SU-DHL-6 (cell line): Measurements from ENCODE around the gene NR2F6.

Experiments used
- H2AFZ ChIP-seq: fragments of 200-600 bp; sonication (generic); 2 replicates; pipeline ENCODE4 v1.6.1; 2014; ENCODE audit warnings: low read depth, mild to moderate bottlenecking, moderate library complexity, mixed read lengths, antibody characterized with exemption, low read length; ENCODE audit not compliant: severe bottlenecking
- H3F3A ChIP-seq: fragments of 200-600 bp; shearing (Covaris generic); 2 replicates; pipeline ENCODE4 v1.6.0; 2016; ENCODE audit warnings: antibody characterized with exemption, mild to moderate bottlenecking; ENCODE audit not compliant: insufficient read depth
- H3K27ac ChIP-seq: fragments of 200-600 bp; sonication (generic); 2 replicates; pipeline ENCODE4 v1.5.1; 2016; ENCODE audit warnings: low read depth, mild to moderate bottlenecking, low read length, moderate library complexity, mixed read lengths
- H3K27me3 ChIP-seq: fragments of 200-600 bp; sonication (generic), shearing (Covaris generic); 2 replicates; pipeline ENCODE4 v1.6.0; 2014; ENCODE audit warnings: mild to moderate bottlenecking, low read length
- H3K36me3 ChIP-seq: fragments of 200-600 bp; sonication (generic); 2 replicates; pipeline ENCODE4 v1.6.1; 2014; ENCODE audit warnings: mild to moderate bottlenecking, low read length, mixed read lengths
- H3K4me2 ChIP-seq: fragments of 300-600, 200-600 bp; shearing (Covaris generic), sonication (generic); 2 replicates; pipeline ENCODE4 v1.6.0; 2014; ENCODE audit warnings: low read length, low read depth, mild to moderate bottlenecking; ENCODE audit not compliant: poor library complexity, severe bottlenecking
- H3K4me3 ChIP-seq: fragments of 200-600 bp; sonication (generic); 2 replicates; pipeline ENCODE4 v1.5.1; 2014; ENCODE audit warnings: antibody characterized with exemption, low read length, mild to moderate bottlenecking, mixed read lengths; ENCODE audit not compliant: insufficient read depth, poor library complexity, severe bottlenecking
- H3K79me2 ChIP-seq: fragments of 200-600 bp; sonication (generic); 2 replicates; pipeline ENCODE4 v1.6.1; 2014; ENCODE audit warnings: mild to moderate bottlenecking, low read length, moderate library complexity; ENCODE audit not compliant: insufficient read depth
- H3K9ac ChIP-seq: fragments of 200-600 bp; sonication (generic); 2 replicates; pipeline ENCODE4 v1.7.0; 2014; ENCODE audit warnings: mild to moderate bottlenecking, low read length
- H3K9me2 ChIP-seq: fragments of 200-600 bp; sonication (generic); replicated peaks from 2 replicates; pipeline ENCODE4 v1.6.1; 2014; ENCODE audit warnings: low read length; ENCODE audit not compliant: insufficient read depth
- H3K9me3 ChIP-seq: fragments of 200-600 bp; sonication (generic); 2 replicates; pipeline ENCODE4 v1.6.1; 2014; ENCODE audit warnings: low read length, mixed read lengths; ENCODE audit not compliant: insufficient read depth
- H4K20me1 ChIP-seq: fragments of 200-600 bp; sonication (generic); 2 replicates; pipeline ENCODE4 v1.6.1; 2014; ENCODE audit warnings: low read depth, mild to moderate bottlenecking, antibody characterized with exemption, low read length, moderate library complexity, mixed read lengths
- CTCF ChIP-seq: fragments of 200-600 bp; sonication (generic); IDR thresholded peaks from one replicate; pipeline ENCODE4 v1.5.1; 2017; ENCODE audit warnings: antibody characterized with exemption, mild to moderate bottlenecking, low read length, moderate library complexity; ENCODE audit not compliant: insufficient read depth, poor library complexity, severe bottlenecking
- EZH2phosphoT487 ChIP-seq: fragments of 200-600 bp; sonication (generic), shearing (Covaris generic); conservative IDR thresholded peaks from 2 replicates; pipeline ENCODE4 v1.6.1; 2018; ENCODE audit warnings: mild to moderate bottlenecking, antibody characterized with exemption, low read length, moderate library complexity, mixed read lengths

Gene NR2F6

GRCh38 chr19:17210296-17210695 is 35.4 kb downstream of the NR2F6 start:
- H4K20me1 ChIP-seq: no peaks in the 10 kb centered on the region
- no peaks in the 10 kb centered on the region for H3K9me3 ChIP-seq
- H3K79me2 ChIP-seq: no peaks in the 10 kb centered on the region
- no peaks in the 10 kb centered on the region for H3K27me3 ChIP-seq
- no peak overlapping the region for H3K27ac ChIP-seq
- no peak overlapping the region for H2AFZ ChIP-seq
- no peak overlapping the region for H3K4me3 ChIP-seq
- 0 out of 2 replicates have a peak, but pooled peaks cover 3% of the 10 kb centered on the region for H3F3A ChIP-seq
- no peak overlapping the region for H3K9ac ChIP-seq
- H3K9me2 ChIP-seq: no peaks in the 10 kb centered on the region
- no peak overlapping the region for H3K4me2 ChIP-seq
- TF ChIP-seq CTCF (no peak), EZH2phosphoT487 (no peak)
- no peaks in the 10 kb centered on the region for H3K36me3 ChIP-seq

GRCh38 chr19:17209126-17210036 is 36.3 kb downstream of the NR2F6 start:
- H3K27ac ChIP-seq: no peak overlapping the region
- H3K27me3 ChIP-seq: no peaks in the 10 kb centered on the region
- H2AFZ ChIP-seq: no peak overlapping the region

GRCh38 chr19:17206736-17207581 is 38.8 kb downstream of the NR2F6 start:
- Histone ChIP-seq H3K4me3 (no peak overlapping the region), H3K36me3 (no peaks in the 10 kb centered on the region), H3K9me3 (no peaks in the 10 kb centered on the region), H3F3A (no peaks in the 10 kb centered on the region), H4K20me1 (no peaks in the 10 kb centered on the region), H3K9me2 (no peaks in the 10 kb centered on the region), H2AFZ (no peak overlapping the region), H3K79me2 (no peaks in the 10 kb centered on the region), H3K27me3 (no peaks in the 10 kb centered on the region), H3K4me2 (no peak overlapping the region), H3K9ac (no peak overlapping the region), H3K27ac (no peak overlapping the region)
- TF ChIP-seq EZH2phosphoT487 (no peak), CTCF (no peak)

More at GRCh38 chr19:17209126-17210036, 36.3 kb downstream of the NR2F6 start:
- TF ChIP-seq CTCF (no peak), EZH2phosphoT487 (no peak)
- no peak overlapping the region for H3K9ac ChIP-seq
- no peak overlapping the region for H3K4me2 ChIP-seq
- H3K4me3 ChIP-seq: no peak overlapping the region
- no peaks in the 10 kb centered on the region for H3K36me3 ChIP-seq
- no peaks in the 10 kb centered on the region for H4K20me1 ChIP-seq
- no peaks in the 10 kb centered on the region for H3K79me2 ChIP-seq
- no peaks in the 10 kb centered on the region for H3K9me3 ChIP-seq
- H3F3A ChIP-seq: 0 out of 2 replicates have a peak, but pooled peaks cover 3% of the 10 kb centered on the region
- H3K9me2 ChIP-seq: no peaks in the 10 kb centered on the region
